ENCODE results near the gene TMEM171. TPM values are rescaled to one million over a fixed set of nuclear protein-coding genes. Genes with fewer than 3 reads are reported as not detected.

Gene TMEM171
- polyA plus RNA-seq, 4 donors: 3.2 to 5.7 (median 5.2) TPM

DNA sequence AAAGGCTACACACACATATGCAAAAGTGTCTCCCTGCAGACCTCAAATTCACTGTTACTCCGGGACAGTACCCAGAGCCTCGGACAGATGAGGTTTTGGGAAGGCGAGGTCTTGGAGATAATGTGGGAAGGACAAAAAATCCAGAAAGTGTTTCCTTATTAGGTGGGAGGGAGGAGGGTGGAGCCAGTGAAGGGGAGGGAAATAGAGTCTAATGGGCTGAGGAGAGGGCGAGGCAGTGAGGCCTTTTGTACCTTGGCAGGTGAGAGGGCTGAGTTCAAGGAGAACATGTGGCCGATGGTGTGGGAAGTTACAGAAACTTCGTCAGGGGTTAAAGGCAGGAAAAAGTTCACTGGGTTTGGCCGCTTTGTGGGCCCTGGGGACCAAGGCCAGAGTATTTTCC is 30.5 kb downstream of the TMEM171 start:
- DNase-seq (ENCODE audit: low read depth in 4 of 4, low spot score in 3 of 4): no peak

DNA sequence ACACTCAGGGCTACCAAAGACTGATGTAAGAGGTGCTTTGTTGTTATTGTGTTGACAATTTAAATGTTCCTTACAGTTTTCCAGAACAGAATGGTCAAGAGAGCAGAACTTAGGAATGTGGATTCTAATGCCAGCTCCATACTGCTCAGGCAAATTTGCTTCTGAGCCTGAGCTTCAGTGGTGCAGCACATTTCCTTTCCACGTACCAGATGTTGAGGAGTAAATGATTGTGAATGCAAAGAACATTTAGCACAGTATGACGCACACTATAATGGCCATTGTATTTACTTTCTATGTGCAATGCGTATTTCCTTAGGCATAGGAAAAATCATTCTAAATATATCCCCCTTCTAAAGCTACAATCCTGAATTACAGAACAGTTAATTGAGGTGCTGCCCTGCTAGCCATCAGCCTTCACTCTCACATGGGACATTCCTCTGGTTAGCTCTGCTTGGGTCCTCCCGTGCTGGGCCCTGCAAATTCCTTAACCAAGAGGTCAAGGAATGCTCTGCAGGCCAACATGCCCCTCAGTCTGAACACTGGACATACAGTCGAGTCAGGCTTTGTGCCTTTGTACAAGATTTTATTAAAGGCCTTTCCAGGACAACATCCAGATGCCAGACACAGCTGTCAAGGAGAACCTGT is 31.5 kb downstream of the TMEM171 start:
- DNase-seq (ENCODE audit: low read depth in 4 of 4, low spot score in 3 of 4): no peak

DNA sequence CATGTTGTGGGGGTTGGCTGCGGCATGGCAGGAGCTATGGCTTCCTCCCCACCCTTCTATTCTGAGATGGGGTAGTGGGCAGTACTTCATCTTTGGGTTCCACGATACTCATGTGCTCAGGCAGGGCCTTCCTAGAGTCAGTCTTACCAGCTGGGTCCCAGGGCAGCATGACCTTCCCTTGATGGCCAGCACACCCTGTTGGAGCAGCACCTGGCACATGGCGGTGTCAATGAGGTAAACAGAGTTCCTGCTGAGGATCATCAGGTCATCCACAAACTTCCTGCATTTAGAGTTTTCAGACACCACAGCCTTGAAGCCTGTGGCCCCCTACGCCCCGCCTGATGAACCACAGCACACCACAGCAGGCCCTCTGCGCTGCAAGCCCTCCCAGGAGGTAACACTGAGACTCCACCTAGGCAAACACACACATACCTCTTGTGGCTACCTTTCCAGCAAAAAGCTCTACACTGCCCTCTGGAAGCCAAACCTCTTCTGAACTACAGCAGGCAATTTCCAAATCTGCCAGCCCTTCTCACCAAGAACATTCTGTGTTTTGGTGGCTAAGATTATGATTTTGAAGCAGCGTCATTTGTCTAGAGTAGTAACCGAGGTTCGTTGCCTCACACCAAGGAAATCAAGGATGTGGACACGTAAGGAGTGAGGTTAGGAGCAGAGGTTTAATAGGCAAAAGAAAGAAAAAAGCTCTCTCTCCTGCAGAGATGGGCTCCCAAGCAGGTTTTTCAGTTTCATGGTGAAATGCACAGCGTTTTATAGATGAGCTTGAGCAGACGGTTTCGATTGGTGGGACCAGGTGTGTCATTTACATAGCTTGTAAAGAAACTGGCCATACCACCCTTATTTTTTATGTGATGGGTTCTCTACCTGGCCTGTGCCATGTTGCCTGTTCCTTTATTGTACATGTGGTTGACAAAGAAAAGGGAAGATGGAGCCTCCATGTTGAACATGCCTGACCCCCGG is 32.3 kb downstream of the TMEM171 start:
- no peak for DNase-seq (ENCODE audit: low read depth in 4 of 4, low spot score in 3 of 4)

DNA sequence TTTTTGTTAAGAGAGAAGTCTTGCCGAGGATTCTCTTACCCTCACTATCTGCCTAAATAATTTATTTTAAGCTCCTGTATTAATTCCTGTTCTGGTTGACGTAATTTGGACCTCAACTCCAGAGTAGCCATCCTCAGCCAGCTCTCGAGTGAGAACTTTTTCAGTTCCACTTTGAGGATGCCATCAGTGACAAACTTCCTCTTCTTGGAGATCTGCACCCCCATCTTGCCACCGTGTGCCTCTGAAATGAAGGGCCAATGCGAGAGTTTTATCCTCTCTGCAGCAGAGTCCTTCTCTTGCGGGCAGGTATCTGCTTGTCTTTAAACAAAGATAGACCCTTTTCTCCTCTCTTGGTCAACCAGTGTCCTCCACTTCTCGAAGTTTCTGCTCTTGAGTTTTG is 33.1 kb downstream of the TMEM171 start:
- DNase-seq (ENCODE audit: low read depth in 4 of 4, low spot score in 3 of 4): no peak

DNA sequence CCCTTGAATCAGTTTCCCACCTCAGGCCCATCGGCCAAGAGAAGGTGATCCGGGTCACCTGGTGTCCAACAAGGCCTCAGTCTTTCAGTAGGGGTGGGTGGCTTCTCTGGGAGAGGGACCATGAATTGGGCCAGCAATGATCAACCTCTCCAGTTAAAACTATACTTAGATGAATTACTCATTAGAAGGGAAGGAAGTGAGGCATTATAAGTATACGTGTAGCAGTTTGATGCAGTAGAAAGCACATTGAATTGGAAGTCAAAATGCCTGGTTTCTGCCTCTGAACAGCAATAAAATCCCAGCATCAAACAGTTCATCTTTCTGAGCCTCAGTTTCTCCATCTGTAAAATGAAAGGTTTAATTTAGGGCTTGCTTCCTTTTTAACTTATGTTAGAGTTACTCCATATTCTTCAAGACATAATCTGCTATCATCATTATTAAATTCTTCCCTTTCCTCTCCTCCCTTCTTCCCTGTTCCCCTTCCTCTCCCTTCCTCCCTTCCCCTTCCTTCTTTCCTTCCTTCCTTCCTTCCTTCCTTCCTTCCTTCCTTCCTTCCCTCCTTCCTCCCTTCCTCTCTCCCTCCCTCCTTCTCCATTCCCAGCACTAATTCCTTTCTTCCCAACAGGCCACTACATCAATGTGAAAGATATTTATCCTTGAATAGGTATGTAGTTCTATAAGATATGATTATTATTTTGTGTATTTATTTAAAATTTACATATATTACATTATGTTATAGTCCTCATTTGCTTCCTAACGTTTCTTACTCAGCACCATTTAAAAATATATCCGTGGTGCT is 34.0 kb downstream of the TMEM171 start:
- no peak for DNase-seq (ENCODE audit: low read depth in 4 of 4, low spot score in 3 of 4)

DNA sequence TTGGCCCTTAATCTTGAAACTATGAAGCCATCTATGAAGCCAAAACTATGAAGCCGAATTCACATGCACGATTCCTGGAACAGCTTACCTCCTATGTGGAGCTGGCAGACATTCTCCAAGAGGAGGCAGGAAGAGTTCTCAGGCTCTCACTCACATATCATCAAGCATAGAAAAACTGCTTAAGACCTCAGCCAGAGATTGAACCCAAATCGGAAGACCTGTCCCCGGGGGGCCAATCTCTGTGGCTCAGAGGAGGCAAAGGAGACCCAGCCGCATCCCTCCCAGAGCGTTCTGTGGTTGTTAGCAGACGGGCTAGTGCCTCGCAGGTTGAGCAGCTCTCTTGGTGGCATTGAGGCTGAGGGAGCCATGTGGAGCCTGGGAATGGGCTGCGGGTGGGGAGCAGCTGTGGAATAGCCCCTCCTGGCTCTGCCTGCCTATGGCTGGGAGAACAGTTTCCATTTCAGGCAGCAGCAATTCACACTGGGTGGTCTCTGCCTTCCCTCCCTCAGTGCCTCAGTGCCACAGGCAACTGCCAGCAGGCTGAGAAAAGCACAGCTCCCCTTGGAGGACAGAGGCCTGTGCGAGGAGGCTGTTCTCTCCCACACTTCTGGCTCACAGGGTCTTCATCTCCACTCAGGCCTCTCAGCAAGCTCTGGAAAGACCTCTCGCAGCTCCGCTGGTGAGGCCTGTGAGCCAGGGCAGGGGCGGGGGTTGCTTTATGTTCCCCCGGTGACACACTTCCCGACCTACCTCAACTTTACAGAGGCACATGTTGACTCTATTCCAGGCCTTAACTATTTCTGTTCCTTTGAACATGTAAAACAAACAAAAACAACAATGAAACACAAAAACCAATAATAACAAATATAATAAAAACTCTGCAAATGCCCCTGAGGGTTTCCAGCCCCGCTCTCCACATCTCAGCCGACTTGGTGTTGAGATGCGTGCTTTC is 35.2 kb downstream of the TMEM171 start:
- DNase-seq (ENCODE audit: low read depth in 4 of 4, low spot score in 3 of 4): no peak

DNA sequence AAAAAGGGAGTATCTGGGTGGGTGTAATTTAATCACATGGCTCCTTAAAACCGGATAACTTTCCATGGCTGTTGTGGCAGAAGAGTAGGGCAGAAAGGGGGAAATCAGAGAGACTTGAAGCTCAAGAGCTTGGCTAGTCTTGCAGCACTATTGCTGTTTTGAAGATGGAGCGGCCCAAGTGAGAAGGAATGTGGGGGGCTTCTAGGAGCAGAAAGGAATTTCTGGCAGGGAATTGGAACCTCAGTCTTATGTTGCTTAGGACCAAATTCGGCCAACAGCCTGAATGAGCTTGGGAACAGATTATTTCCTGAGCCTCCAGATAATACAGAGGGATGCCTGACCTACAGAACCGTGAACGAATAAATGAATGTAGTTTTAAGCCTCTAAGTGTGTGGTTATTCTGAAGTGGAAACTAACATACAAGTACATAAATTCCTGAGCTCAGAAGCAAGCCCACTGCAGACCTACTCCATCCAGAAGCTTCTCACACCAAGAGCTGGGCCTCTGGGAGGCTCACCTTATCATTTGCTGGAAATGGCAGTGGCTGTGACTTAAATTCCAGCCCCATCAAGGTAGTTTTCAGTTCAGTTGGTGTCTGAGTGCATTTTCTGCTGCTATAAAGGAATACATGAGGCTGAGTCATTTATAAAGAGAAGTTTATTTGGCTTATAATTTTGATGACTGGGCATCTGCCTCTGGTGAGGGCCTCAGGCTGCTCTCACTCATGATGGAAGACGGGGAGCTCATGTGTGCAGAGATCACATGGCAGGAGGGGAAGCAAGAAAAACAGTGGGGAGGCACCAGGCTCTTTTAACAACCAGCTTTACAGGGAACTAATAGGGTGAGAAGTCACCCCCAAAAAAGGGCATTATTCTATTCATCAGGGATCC is 37.3 kb downstream of the TMEM171 start:
- DNase-seq (ENCODE audit: low read depth in 4 of 4, low spot score in 3 of 4): no peak

DNA sequence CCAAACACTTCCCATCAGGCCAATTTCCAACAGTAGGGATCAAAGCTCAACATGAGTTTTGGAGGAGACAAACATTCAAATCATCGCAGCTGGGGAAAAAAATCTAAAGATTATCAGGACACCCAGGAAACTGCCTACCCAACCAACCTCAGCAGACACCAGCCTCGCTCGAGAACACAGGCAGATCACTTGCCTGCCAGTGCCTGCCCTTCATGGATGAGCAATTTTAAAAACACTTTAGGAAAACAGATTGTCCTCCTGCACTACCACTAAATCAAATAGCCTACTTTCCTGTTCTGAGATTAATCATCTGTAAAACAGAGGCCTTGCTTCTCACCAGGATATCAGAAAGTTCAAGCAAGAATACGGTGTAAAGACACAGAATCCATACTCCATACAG is 37.9 kb downstream of the TMEM171 start:
- no peak for DNase-seq (ENCODE audit: low read depth in 4 of 4, low spot score in 3 of 4)

DNA sequence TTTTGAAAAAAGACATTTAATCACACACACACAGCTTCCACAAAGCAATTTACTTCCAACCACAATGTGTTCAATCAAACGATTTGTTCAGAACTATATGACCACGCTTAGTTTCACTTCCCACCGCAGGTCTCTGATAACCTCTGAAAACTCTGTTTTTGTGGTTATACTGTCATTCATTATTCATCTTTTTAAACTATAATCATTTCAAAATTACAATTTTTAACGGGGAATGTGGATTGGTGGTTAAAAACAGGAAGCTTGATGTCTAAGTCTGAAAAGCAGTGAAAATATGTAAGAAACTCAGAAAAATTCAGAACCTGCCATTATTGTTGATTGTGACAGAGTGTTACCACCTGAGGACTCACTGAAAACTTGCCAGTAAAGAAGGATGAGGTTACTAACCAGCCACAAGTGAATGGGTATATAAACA is 39.9 kb downstream of the TMEM171 start:
- DNase-seq (ENCODE audit: low read depth in 4 of 4, low spot score in 3 of 4): no peak

DNA sequence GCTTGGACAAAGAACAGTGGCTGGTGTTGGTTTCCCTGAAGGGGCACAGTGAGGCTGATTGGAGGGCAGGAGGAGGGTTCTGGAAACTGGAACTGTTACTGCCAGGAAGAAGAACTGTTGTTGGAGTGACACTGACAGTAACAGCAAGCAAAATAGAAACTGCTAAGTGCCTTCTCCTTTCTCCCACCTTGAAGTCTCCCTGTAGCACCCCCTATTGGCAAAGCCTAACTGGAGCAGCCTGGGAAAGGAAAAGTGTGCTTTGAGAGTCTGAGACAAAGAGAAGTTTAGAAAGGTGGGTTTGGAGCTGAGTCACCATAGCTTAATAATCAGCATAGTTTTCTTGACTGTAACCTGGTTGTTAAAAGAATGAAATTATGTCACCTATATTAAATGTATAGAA is 50.1 kb downstream of the TMEM171 start:
- DNase-seq (ENCODE audit: low read depth in 4 of 4, low spot score in 3 of 4): no peak

DNA sequence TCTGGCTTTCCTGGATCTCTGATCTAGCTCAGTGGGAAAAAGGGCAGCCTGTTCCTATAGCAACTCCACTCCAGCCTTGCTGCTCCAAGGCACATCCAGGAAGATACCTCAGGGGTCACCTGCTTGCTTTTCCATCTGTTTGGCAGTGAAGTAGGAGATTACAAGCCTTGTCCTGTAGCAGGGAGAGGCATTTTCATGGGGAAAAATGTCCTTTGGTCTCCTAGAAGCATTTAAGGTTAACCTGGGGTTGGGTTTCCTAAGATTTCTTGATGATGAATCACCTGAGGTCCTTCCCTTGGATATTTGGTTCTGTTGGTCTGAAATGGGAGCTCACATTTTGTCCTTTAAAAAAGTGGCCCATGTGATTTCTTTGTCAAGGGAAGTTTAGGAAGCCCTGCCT is 51.1 kb downstream of the TMEM171 start:
- no peak for DNase-seq (ENCODE audit: low read depth in 4 of 4, low spot score in 3 of 4)

DNA sequence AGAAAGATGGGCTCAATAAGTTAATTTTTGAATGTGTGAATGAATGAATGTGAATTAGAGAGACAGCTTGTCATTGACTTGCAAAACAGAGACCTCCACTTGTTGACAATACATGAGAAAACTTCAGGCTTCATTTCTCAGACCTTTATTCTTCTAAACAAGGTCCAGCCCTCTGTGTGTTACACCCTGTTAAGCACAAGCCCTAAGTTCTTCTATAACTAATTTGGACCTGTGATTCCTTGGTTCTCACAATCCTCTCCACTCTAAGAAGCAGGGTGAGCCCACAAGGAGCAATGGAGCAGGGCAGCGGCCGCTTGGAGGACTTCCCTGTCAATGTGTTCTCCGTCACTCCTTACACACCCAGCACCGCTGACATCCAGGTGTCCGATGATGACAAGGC is 52.6 kb downstream of the TMEM171 start, which contains the start of gene TMEM174:
TSS of gene TMEM174 (plus strand) at position 243 of the 400 bp plus-strand sequence. CDS start at position 294, 51 bp downstream.
- no peak for DNase-seq (ENCODE audit: low read depth in 4 of 4, low spot score in 3 of 4)

DNA sequence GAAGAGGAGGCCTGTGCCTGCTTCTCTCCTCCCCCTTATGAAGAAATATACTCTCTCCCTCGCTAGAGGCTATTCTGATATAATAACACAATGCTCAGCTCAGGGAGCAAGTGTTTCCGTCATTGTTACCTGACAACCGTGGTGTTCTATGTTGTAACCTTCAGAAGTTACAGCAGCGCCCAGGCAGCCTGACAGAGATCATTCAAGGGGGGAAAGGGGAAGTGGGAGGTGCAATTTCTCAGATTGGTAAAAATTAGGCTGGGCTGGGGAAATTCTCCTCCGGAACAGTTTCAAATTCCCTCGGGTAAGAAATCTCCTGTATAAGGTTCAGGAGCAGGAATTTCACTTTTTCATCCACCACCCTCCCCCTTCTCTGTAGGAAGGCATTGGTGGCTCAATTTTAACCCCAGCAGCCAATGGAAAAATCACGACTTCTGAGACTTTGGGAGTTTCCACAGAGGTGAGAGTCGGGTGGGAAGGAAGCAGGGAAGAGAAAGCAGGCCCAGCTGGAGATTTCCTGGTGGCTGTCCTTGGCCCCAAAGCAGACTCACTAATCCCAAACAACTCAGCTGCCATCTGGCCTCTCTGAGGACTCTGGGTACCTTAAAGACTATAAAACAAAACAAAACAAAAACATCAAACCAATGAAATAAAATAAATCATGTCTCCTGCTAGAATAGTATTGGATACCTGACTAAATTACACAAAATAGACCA is 53.9 kb downstream of the TMEM171 start:
- DNase-seq (ENCODE audit: low read depth in 4 of 4, low spot score in 3 of 4): no peak

DNA sequence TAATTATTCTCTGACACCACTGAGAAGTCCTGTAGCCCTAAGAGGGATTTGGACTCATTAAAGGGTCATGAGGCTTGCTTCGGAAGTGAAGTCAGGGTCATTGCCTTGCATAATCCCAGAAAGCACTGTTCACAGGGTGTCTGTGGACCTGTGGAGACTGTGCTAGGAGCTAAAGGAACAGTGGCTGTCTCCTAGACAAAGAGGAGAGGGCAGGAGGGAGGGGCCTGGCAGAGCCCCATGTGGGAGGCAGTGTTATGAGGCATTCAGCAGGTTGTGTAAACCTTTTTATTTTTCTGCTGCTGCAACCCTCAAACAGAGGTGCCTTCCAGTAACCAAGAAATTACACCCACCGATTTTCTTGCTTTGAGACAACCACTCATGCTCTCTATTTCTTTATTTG is 55.9 kb downstream of the TMEM171 start:
- DNase-seq (ENCODE audit: low read depth in 4 of 4, low spot score in 3 of 4): no peak

DNA sequence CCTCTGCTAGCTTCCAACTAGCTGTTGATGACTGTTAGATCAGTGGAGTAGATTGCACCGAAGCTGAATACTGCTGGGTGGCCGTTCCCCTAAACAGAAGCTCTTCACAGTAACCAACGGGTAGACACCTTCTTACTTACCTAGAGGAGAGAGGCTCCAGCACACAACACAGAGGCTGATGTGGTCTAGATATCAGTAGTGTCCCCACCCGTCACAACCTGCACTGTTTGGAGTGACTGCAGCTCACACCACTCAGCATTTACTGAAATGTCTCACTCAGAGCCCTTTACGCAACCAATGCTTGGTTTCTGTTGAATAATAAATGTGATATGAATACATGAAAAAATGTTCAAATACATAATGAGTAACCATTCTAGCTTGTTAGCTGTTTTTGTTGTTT is 57.9 kb downstream of the TMEM171 start:
- DNase-seq (ENCODE audit: low read depth in 4 of 4, low spot score in 3 of 4): no peak

DNA sequence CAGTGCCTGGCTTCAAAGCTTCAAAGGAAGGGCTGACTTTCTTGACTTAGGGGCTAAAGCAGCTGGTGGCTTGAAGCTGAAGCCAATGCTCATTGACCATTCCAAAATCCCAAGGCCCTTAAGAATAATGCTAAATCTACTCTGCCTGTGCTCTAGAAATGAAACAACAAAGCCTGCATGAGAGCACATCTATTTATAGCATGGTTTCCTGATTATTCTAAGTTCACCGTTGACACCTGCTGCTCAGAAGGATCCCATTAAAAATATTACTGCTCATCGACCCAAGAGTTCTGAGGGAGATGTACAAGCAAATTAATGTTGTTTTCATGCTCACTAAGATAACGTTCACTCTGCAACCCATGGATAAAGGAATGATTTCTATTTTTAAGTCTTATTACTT is 59.4 kb downstream of the TMEM171 start:
- DNase-seq (ENCODE audit: low read depth in 4 of 4, low spot score in 3 of 4): no peak

DNA sequence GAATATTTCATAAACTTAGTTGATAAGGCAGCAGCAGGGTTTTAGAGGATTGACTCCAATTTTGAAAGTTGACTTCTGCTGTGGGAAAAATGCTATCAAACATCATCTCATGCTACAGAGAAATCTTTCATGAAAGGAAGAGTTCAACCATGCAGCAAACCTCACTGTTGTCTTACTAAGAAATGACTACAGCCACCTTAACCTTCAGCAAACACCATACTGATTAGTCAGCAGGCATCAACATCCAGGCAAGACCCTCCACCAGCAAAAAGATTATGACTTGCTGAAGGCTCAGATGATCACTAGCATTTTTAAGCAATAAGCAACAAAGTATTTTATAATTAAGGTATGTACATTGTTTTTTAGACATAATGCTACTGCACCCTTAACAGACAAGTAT is 60.2 kb downstream of the TMEM171 start:
- DNase-seq (ENCODE audit: low read depth in 4 of 4, low spot score in 3 of 4): no peak
